ENCODE data around the gene KLHL8.

GRCh38 chr4:87118826-87119225 is 101.6 kb downstream of the KLHL8 start:
- TF ChIP-seq CTCF (IDR thresholded peaks at IDR 0.05) (no peak), POLR2AphosphoS5 (IDR thresholded peaks at IDR 0.05; ENCODE audit: insufficient read depth in 1 of 2, low read depth in 1 of 2) (no peak)
